Uterus (tissue), 2 donors: ENCODE data around the gene TSSK6.

ENCODE experiments used
- POLR2A ChIP-seq, 2 donors: fragments of 450-650 bp; IDR thresholded peaks; one replicate each; pipeline ENCODE4 v1.6.1; 2016; ENCODE audit warnings: antibody characterized with exemption in 2 of 2, mild to moderate bottlenecking in 1 of 2, moderate library complexity in 1 of 2
- TF ChIP-seq, protein P1 (sequence below), 4 experiments: fragments of 200-600 bp in 2 of 4; fragments of 450-650 bp in 2 of 4; sonication (generic) in 2 of 4; IDR thresholded peaks; one replicate each; pipeline ENCODE4 v1.5.1; 2016 to 2019; ENCODE audit warnings: antibody characterized with exemption in 4 of 4, mild to moderate bottlenecking in 2 of 4, moderate library complexity in 1 of 4

DNA sequence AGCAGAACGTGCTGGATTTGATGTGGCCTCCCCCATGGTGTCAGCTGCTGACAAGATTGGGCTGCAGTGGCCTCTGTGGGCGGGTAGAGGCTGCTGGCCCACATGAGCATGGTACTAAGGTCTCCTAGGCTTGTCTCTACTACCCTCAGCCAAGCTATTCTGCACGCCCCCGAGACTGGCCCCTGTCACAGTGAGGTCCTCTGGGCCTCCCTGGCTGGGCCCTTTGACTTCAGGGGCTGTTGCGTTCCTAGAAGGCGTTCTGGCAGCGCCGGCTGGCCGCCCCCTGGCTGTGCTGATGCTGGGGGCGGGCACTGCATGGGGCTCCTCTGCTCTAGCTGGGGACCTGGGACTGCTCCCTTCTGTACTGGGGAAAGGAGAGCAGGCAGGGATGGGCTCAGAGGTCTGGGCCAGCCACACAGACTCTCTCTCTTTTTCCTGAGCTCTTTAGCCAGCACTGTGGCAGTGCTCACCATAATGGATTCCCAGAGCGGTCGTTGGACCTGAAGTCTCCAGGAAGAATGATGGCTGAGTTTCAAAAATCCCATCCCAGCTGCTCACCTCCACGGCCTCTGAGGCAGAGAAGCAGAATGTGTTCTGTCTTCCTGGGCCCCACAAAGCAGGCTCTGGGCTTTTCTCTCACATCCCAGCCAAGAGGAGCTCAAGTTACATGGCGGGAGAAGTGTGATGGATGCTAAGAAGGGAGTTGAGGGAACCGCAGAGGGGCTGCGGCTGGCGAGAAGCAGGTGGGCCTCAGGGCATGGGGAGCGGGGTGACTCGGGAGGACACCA is 32.3 kb downstream of the TSSK6 start:
- TF ChIP-seq, protein P1, sequence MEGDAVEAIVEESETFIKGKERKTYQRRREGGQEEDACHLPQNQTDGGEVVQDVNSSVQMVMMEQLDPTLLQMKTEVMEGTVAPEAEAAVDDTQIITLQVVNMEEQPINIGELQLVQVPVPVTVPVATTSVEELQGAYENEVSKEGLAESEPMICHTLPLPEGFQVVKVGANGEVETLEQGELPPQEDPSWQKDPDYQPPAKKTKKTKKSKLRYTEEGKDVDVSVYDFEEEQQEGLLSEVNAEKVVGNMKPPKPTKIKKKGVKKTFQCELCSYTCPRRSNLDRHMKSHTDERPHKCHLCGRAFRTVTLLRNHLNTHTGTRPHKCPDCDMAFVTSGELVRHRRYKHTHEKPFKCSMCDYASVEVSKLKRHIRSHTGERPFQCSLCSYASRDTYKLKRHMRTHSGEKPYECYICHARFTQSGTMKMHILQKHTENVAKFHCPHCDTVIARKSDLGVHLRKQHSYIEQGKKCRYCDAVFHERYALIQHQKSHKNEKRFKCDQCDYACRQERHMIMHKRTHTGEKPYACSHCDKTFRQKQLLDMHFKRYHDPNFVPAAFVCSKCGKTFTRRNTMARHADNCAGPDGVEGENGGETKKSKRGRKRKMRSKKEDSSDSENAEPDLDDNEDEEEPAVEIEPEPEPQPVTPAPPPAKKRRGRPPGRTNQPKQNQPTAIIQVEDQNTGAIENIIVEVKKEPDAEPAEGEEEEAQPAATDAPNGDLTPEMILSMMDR (IDR thresholded peaks at IDR 0.05), result no peak
- no peak for TF ChIP-seq POLR2A (IDR thresholded peaks at IDR 0.05)
